Calu3 (cell line): ENCODE measurements around the gene SAA1. TPM values are rescaled to one million over a fixed set of nuclear protein-coding genes. Genes with fewer than 3 reads are reported as not detected.

Experiments used
- BruUV-seq: library from RNA; stranded (reverse); fragments of 400-500 nt; replicated peaks from 2 replicates; lab custom pipeline; 2021; lab: Mats Ljungman, UMichigan
- CTCF ChIA-PET: fragments of 300-600 bp; sonication (Branson Sonifier 250); formaldehyde crosslinking; loops from one replicate; lab custom pipeline; 2022; ENCODE audit warnings: antibody characterized with exemption; lab: Charles Lee
- DNase-seq: peaks from one replicate; pipeline ENCODE4 v3.0.0; 2022
- H3K27ac Mint-ChIP-seq: one replicate; pipeline ENCODE4 v1.8.0; 2022; ENCODE audit warnings: mixed read lengths; ENCODE audit not compliant: unreplicated experiment
- H3K27me3 Mint-ChIP-seq: one replicate; pipeline ENCODE4 v1.8.0; 2022; ENCODE audit warnings: mixed read lengths; ENCODE audit not compliant: unreplicated experiment
- H3K36me3 Mint-ChIP-seq: one replicate; pipeline ENCODE4 v1.8.0; 2022; ENCODE audit warnings: mild to moderate bottlenecking, moderate library complexity, mixed read lengths; ENCODE audit not compliant: insufficient read depth, unreplicated experiment
- H3K4me1 Mint-ChIP-seq: one replicate; pipeline ENCODE4 v1.8.0; 2022; ENCODE audit warnings: mild to moderate bottlenecking, low read depth, mixed read lengths; ENCODE audit not compliant: unreplicated experiment
- H3K4me3 Mint-ChIP-seq: one replicate; pipeline ENCODE4 v1.8.0; 2022; ENCODE audit warnings: mild to moderate bottlenecking, low read depth, moderate library complexity, mixed read lengths; ENCODE audit not compliant: unreplicated experiment
- H3K9me3 Mint-ChIP-seq: one replicate; pipeline ENCODE4 v1.8.0; 2022; ENCODE audit warnings: low read depth, mixed read lengths; ENCODE audit not compliant: unreplicated experiment
- intact Hi-C: fragments of 100-400 bp; cut with micrococcal nuclease; formaldehyde crosslinking; loops from one replicate; pipeline ENCODE4 v1.10.0; 2022; ENCODE audit not compliant: unreplicated experiment
- total RNA-seq: library from RNA; stranded (reverse); gene quantifications from 2 replicates; pipeline ENCODE4 v1.2.3, GENCODE V29; 2022
- TF ChIP-seq, protein P1 (sequence below): fragments of 200-600 bp; IDR thresholded peaks from one replicate; pipeline ENCODE4 v1.8.0; 2022; ENCODE audit warnings: antibody characterized with exemption; ENCODE audit not compliant: unreplicated experiment

The SAA1 gene
- total RNA-seq, 1 experiment from 2014 or later, result 54.1 TPM

DNA sequence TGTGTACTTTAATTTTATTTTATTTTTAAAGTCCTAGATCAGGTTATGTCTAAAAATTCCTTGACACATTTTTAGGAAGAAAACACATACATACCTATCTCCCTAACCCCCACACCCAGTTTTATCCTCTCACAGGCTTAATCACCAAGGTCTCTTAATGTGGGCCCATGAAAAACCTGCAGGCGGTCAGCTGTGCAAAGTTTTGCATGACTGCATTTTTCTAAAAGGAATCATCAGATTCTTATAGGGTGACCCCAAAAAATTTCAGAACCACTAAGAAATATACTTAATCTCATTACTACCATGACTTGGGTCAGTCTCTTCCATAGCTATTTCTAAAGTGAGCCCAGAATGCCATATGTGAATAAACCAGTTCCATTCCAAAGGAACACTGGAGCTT is 19.8 kb downstream of the SAA1 start:
- intact Hi-C loops, result no loop called here
- no peaks in the 10 kb centered on the region for H3K27me3 Mint-ChIP-seq
- DNase-seq, result no peak
- CTCF ChIA-PET, result no interaction called here
- TF ChIP-seq, protein P1, sequence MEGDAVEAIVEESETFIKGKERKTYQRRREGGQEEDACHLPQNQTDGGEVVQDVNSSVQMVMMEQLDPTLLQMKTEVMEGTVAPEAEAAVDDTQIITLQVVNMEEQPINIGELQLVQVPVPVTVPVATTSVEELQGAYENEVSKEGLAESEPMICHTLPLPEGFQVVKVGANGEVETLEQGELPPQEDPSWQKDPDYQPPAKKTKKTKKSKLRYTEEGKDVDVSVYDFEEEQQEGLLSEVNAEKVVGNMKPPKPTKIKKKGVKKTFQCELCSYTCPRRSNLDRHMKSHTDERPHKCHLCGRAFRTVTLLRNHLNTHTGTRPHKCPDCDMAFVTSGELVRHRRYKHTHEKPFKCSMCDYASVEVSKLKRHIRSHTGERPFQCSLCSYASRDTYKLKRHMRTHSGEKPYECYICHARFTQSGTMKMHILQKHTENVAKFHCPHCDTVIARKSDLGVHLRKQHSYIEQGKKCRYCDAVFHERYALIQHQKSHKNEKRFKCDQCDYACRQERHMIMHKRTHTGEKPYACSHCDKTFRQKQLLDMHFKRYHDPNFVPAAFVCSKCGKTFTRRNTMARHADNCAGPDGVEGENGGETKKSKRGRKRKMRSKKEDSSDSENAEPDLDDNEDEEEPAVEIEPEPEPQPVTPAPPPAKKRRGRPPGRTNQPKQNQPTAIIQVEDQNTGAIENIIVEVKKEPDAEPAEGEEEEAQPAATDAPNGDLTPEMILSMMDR, result no peak
- H3K36me3 Mint-ChIP-seq, result peaks cover 6% of the 10 kb centered on the region
- H3K27ac Mint-ChIP-seq, result no peak overlapping the region
- no peak overlapping the region for H3K4me3 Mint-ChIP-seq
- H3K9me3 Mint-ChIP-seq, result no peaks in the 10 kb centered on the region
- no peaks in the 10 kb centered on the region for H3K4me1 Mint-ChIP-seq
- no TSS peak for BruUV-seq

DNA sequence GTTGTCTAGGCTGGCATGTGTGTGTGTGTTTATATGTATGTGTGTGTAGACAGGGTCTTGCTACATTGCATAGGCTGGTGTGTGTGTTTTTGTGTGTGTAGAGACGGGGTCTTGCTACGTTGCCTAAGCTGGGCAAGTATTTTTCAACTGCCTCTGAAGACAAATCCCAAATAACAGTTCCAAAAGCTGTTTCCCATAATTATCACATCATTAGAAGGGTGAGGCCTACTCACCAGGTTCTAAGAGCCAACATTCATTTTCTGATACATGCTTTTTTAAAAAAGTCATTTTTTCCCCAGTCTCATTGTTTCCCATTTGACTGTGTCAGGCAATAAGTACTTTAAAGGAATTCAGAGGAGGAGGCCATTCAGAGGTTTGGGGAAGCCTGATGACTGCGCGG is 22.8 kb downstream of the SAA1 start:
- TF ChIP-seq, protein P1, result no peak
- no TSS peak for BruUV-seq
- intact Hi-C loops, result no loop called here
- no peaks in the 10 kb centered on the region for H3K9me3 Mint-ChIP-seq
- H3K36me3 Mint-ChIP-seq, result peaks cover 15% of the 10 kb centered on the region
- no peaks in the 10 kb centered on the region for H3K4me1 Mint-ChIP-seq
- no peak overlapping the region for H3K27ac Mint-ChIP-seq
- H3K4me3 Mint-ChIP-seq, result no peak overlapping the region
- H3K27me3 Mint-ChIP-seq, result no peaks in the 10 kb centered on the region
- DNase-seq, result no peak
- CTCF ChIA-PET, result no interaction called here

DNA sequence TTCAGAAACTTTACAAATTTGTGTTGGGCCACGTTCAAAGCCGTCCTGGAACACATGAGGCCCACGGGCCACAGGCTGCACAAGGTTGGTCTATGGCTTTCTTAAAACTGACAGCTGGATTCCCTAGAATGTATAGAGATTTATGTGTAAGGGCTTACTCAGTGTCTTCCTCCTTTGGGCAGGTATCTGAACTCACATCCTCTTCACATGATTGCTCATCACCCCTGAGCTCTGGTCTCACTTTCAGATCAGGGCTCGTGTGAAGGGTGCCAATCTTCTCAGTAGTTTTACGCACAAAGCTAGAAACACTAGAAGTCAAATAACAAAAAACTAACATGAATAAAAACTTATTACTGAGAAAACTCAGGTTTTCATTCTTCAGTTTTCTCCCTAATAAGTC is 28.8 kb downstream of the SAA1 start:
- BruUV-seq, result no TSS peak
- Mint-ChIP-seq H3K27me3 (no peaks in the 10 kb centered on the region), H3K36me3 (peaks cover 41% of the 10 kb centered on the region), H3K27ac (no peak overlapping the region), H3K9me3 (no peaks in the 10 kb centered on the region), H3K4me3 (no peak overlapping the region), H3K4me1 (no peaks in the 10 kb centered on the region)
- no peak for DNase-seq
- CTCF ChIA-PET, result no interaction called here
- TF ChIP-seq, protein P1, result no peak
- intact Hi-C loops, result no loop called here

DNA sequence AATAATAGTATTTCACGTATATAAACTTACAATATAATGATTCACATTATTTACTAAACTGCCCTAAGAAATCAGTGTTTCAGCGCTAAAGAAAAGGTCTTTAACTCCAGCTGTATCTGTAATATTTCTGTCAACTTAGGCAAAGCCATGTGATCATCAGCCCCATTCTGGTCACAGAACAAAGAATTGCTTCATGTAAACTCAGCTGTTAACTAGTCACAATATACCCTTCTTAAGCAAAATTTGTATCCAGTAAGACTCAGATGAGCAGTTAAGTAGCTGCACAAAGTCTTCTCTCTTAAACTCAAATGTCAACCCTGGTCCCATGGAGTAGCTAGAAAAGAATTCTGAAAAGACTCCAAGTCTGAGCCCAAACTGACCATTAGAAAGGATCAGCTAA is 29.3 kb downstream of the SAA1 start:
- Mint-ChIP-seq H3K36me3 (peaks cover 46% of the 10 kb centered on the region), H3K4me1 (no peaks in the 10 kb centered on the region), H3K27me3 (no peaks in the 10 kb centered on the region), H3K4me3 (no peak overlapping the region), H3K27ac (no peak overlapping the region), H3K9me3 (no peaks in the 10 kb centered on the region)
- TF ChIP-seq, protein P1, result no peak
- no peak for DNase-seq
- CTCF ChIA-PET, result no interaction called here
- BruUV-seq, result no TSS peak
- intact Hi-C loops, result no loop called here
